HG02588 (cell line): Measurements from ENCODE around the gene PRDM10.

ENCODE experiments used
- ATAC-seq: cut with Tn5 transposase; IDR thresholded peaks from one replicate; pipeline ENCODE4 v1.9.1; 2021; ENCODE audit warnings: mild to moderate bottlenecking, moderate library complexity; ENCODE audit not compliant: unreplicated experiment

PRDM10 gene

DNA sequence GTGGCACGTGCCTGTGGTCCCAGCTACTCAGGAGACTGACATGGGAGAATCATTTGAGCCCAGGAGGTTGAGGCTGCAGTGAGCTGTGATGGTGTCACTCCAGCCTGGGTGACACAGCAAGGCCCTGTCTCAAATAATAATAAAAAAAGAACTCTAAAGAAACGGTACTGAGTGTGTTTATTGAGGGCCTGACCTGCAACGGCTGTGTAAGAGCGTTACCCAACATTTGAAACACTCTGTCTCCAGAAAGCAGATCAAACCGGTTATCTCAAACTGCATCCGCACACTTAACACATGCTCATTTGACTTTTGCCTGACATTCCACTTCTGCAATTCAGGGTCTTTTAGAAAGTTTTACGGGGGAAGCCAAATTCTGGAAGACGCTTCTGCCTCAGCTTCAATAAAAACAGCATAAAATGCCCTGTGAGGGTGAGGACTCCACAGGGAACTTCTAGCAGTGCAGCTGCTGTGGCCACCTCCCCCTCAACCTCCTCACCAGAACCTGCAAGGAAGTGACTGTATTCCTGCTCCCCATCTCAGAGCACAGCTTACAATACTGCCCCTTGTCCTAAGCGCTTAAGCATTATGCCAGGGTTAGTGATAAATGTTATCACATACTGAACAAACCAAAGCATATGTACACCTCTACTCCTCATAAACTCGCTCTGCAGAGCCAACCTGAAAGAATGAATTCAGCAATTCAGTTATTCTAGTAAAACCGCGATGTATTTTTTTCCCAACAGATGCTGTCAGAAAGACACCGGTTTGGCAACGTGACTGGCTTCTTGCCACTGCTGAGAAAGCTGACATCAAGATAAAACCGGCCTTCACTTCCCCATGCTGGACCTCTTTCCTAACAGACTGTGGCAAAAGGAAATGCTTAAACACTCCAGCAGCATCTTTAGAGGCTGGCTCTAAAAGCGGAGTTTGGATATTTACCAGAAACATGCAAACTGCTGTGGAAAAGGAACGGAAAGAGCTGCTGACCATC is 52.2 kb downstream of the PRDM10 start:
- ATAC-seq = no peak

DNA sequence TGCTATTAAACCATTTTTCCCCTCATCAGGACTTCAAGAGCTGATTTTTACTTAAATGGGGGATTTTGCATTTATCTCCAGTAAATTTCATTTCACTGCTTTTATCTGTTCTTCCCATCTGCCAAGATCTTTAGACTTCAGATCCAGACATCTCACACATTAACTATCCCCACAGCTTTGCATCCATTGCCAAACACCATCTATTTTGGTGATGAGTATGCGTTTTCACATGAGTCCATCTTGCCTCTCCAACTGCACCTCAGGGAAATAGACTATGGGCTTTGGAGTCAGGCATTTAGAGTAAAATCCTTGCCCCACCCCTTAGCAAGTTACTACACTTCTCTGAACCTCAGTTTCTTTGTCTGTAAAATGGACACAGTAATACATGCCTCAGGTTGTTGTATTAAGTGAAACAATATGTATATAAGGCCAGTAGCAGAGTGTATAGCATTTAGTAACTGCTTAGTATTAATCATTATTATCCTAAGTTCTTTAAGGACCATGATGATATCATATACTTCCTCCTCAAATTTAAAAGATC is 53.6 kb downstream of the PRDM10 start:
- no peak for ATAC-seq

DNA sequence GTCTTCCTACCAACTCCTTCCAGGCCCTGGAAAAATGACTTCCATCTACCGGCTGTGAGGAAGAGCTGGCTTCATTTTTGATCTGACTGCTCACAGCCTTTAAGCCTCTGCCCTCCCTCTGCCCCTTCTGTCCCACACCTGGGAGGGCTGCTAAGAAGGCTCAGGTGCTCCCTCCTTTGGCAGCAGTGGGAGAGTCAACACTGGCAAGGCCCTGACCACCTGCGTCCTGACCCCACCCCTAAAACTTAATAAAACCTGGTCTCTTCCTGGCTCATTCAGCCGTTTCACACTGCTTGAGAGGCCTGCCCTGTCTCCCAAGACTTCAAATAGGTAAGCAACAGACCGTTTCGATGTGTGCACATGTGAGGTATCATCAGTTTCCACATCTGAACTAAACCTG is 55.2 kb downstream of the PRDM10 start:
- no peak for ATAC-seq

DNA sequence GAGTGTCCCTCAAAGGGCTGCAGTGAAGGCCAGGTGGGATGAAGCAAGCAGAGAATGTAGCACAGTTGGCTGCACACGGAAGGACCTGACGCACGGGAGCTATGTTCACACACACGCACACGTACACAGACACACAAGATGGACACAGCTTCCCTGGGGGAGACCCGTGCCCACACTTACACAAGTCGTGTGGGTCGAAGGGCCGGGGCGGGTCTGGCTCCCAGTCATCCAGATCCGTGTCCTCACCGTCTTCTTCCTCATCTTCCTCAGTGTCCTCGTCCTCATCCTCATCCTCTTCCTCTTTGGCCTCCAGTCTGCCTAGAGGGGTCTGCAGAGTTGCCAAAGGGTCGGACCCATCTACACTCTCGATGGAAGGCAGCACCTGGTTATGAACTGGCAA is 55.7 kb downstream of the PRDM10 start:
- no peak for ATAC-seq

DNA sequence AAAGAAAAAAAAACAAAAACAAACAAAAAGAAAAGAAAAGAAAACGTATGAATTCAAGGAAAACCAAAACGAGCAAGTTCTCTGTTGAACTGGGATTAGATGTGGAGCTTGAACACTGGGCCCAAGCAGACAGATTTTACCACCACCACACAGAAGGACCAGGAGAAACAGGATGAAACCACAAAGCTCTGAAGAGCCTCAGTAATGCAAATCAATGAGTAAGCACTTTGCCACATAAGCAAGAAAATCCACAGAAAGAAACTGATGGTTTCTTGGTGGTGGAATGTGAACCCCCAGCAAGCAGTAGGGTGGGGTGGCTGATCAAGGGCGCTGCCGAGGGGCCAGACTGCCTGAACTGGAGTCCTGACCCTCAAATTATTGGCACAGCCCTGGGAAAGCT is 56.4 kb downstream of the PRDM10 start:
- no peak for ATAC-seq

DNA sequence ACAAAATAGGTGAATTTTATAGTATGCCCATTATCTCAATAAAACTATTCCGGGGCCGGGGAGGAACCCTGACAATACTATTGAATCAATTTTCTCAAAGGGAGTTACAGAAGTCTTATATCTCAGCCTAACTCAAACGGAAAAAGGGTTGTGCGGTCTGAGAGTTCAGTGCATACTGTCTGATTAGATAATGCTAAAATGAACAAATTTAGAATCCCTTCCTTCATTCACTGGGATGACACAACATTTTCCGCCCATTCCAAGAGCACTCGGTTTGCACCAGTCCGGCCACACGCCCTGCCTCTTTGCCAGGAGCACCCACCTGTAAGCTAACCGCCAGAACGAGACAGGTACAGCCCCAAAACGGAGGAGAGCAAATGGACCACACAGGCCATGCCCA is 57.3 kb downstream of the PRDM10 start:
- no peak for ATAC-seq

DNA sequence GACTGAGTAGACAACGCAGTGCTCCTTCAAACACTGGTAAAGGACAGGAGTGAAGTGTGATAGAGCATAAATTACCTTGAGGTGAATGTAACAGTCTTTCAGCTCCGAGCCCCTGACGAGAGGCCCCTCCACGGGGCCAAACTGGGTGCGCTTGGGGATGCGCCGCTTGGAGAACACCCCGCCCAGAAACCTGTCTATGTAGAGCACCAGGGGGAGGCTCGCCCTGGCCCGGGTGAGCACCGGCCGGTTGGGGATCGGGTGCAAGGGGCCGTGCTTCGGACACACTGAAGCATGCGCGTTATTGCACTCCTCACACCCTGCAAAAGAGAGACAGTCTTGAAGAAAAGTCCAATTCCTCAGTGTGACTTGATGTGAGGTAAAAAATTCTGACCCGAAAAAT is 57.9 kb downstream of the PRDM10 start:
- no peak for ATAC-seq

DNA sequence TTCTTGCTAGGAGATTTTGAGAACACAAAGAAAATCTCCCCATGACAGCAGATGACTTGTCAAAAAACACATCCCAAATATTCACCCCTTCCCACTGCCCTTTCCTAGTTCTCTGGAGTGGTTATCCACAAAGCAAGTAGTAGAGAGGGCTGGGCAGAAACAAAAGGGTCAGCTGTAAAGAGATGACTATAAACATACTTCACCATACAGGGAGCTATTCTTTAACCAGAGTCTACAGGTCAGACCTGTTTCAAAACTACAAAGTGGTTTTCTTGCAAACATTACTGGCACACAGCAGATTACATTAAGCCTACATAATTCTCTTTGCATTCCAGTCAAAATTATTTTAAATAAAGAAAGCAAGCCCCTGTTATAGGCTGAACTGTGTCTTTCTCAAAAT is 59.6 kb downstream of the PRDM10 start:
- ATAC-seq = no peak

DNA sequence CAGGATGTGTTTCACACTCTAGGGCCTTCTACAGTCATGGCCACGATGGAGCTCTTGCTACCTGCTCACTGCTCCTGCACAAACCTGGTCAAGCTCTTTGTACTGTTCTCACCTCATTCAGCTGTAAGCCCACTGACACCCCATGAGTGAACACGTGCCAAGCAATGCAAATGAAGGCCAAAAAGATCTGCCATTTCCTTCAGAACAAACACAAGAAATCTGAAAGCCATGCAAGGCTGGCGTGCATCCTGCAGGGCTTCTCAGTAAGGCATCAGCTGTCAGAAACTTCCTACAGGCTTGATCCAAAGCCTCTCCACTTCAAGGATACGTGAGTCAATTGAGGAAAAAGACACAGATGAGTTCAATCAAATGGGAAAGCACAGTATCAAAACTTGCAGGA is 63.1 kb downstream of the PRDM10 start:
- ATAC-seq = no peak

DNA sequence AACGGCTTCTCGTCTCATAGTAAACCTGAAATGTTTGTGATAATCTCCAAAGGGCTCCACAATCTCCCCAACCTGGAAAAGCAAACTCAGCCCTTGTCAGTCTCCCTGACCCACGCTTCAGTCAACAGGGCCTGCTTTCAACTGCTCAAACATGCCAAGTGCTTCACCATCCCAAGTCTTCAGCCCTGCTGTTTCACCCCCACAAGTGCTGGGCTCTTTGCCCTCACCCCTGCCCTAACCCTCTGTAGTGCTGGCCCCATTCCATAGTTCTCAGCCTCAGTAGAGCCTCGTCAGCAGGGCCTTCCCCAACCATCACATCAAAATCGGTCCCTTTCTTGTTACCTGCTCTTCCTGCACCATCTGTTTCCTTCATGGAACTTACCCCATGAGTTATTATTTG is 63.9 kb downstream of the PRDM10 start:
- no peak for ATAC-seq

DNA sequence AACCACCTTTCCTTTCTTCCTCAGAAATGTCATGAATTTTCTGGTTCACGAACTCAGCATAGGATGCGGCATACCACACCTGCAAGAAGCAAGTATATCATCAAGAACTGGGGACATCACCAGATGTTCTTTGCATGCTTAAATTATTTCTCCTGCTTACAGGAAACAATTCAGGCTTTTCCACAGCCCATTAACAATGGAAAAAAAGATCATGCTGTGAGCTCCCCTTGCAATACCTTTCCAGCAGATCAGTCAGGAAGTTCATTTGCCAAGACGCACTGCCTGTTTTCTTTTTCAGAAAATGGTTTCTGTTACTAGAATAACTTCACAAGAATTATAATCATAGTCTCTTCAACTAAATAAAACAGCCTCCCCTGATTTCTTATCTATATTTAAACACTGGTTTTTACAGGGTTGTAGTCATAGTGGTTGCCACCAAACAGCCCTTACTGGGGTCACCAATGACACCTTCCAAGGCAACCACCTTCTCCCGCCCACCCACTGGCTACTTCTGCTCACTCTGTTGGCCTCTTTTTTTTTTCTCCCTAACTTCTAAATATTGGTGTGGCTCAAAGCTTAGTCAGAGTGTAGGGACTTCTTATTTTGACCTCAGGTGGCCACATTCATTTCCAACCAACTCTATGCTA is 64.9 kb downstream of the PRDM10 start:
- ATAC-seq = no peak

DNA sequence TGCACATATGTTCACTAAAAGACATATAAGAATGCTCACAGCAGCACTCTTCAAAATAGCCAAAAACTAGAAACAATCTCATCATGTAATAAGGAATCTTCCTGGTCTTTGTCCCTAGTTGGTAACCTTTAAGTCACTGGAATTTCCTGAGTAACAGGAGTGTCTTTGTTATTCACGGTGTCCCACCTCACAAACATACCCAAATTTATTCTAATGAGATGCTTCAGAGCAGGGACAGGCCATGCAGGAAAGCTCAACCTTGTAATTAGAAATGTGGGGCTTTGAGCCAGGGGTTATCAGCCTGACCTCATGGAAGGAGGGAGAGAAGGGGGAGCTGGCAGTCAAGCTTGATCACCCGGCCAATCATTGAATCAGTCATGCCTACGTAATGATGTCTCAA is 66.9 kb downstream of the PRDM10 start:
- ATAC-seq = no peak

DNA sequence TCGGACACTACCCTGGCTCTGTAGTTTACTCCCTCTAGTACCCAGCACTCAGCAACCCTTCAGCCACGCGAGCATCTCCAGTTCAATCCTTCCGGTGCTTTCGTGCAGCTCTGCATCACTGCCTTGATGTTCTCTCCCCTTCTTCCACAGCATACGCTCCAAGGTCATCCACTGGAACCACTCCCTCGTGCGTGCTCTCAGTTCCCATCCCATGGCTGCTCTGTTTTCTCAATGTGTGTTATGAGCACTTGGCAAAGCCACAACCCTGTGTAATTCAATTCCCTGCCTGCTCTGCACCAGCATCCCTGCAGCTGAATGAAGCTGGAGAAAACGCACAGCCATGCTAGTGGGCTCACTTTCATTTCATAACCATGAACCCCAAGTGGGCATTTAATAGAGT is 68.7 kb downstream of the PRDM10 start:
- no peak for ATAC-seq

DNA sequence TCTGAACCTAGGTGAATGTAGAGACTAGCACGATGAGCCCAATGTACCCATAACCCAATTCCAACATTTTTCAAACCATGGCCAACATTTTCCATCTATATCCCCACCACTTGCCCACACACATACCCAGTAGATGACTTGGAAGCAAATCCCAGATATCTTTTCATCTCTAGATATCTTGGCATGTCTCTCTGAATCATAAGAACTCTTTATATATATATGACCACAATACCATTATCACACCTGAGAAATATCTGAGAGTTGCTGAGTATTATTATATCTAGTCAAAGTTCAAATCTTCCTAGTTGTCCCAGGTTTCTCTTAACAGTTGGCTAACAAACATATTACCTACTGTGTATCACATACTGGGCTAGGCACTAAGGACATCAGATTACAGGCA is 69.4 kb downstream of the PRDM10 start:
- ATAC-seq = no peak

DNA sequence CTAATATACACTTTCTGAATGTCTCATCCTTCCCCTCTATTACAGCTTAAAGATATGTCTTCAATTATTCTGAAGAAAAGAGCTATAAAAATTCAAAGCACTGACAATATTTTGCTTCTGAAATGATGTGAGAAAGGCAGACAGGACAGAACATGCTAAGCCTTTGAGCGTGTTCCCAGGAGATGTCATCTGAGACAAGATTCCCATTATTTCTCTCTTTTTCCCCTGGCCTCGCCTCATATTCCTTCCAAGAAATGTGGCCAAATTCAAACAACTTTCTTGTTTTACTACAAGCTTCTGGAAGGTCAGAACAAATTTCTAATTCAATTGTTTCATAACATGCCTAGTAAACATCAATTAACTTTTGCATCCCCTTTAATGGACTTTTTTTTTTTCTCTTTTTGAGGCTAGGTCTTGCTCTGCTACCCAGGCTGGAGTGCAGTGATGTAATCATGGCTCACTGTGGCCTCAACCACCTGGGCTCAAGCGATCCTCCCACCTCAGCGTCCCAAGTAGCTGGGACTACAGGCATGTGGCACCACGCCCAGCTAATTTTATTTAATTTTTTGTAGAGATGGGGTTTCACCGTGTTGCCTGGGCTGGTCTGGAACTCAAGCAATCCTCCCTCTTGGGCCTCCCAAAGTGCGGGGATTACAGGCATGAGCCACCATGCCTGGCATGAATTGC is 70.1 kb downstream of the PRDM10 start:
- ATAC-seq = no peak

DNA sequence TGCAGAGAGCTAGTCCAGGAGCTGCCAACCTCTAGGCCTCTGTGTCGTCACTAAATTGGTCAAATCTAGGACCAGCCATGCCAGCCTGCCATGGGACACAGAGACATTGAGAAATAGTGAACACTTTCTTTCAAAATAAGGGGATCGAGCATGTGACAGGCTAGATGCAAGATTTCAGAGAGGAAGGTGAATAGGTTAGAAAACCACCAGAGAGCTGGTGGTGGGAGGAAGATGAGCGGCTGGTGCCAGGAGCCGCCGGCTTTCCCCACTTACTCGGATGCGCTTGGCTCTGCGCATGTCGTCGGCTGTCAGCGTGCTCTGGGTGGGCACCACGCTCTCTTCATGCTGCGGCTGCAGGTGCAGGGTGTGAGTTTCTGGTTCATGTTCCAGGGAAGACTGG is 71.9 kb downstream of the PRDM10 start:
- no peak for ATAC-seq

DNA sequence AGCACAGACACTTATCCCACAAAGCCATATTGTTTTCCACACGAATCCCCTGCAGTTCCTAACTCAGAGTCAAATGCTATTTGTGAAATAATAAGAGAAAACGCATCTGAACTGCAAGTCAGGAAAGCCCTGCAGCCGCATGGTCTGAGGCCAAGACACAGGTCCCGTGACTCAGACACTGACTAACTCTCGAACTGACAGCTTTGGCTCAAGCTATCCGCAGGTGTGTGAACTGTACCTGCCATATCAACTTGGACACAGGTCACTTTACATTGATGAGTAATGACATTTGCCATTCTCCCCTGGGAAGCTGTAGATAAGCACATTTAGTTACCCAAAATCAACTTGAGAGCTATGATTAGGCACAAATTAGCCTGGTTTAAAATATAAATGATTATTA is 72.3 kb downstream of the PRDM10 start:
- no peak for ATAC-seq

DNA sequence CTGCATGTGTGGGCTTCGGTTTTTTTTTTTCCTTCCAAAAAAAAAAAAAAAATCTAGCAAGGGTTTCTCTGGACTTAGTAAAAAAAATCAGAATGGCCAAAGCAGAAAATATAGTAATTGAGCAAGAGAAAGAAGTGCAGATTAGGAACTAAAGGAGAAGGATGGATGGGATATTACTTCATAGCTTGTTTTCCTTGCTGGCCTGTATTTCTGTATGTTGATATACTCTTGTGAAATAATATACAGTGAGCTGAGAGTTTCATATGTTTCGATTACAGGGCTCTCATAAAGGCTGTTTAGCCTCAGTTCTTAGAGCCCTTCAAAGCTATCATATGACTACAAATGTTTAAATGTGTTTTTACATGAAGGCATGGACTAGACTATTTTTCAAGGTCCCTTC is 72.9 kb downstream of the PRDM10 start:
- no peak for ATAC-seq

DNA sequence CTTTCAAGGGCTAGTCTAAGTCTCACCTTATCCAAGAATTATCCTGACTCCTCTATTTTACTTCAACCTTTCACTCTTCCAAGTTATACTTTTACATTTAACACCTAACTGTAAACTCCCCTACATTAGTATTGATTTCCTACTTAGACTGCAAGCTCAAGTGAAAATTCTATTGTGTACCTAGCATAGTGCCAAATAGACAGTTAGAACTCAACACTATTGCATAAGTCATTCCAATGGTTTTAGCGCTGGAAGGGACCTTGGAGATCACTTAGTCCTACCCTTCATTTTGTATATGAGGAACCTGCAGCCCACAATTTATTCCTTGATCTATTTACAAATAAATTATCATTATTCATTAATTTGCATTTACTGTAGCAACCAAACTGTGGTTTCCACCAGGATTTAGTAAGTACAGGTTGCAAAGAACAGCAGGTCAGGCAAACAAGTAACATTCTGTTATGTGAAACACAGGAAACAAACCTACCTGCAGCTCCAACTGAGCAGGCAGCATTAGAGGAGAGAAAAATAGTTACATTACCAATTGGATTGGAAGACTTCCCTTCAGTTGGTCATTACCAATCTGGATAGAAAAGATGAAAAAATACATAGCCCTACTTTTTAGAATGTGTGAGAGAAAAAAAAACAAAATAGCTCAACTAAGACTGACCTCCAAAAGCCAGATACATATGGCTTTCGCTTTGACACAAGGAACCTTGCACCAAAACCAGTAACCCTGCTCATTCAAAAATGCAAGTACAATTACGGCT is 73.5 kb downstream of the PRDM10 start:
- no peak for ATAC-seq

DNA sequence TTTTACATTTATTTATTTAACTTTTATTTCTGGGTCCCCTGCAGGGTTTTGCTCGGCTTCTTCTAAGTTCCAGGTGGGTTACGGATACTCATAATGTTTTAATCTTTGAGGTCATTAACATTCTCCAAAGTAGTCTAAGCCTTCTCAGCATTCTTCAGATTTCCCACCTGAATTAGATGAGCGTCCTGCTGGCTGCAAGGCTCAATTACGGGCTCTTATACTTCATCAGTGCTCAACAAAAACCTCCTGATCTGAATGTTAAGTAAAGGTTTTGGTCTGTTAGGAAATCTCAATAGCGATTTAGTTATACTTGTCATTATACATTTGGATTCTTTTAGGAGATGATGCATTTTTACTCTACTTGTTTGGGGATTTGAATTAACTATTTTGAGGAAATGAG is 80.0 kb downstream of the PRDM10 start:
- no peak for ATAC-seq

DNA sequence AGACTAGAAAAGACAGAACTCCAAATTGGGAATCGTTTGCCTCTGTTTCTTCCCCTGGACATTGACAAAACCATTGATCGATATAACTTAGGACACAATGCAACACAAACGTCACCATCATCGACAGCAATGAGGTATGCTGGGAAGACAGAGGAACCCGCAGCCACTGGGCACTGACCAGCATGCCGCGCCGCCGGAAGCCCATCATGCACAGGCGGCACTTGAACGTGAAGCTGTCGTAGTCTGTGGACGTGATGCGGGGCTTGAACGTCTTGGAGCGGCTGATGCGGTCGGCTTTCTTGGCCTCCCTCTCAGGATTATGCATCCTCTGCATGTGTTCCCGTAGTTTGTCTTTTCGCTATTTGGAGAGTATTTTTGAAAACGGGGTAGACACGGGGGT is 84.3 kb downstream of the PRDM10 start:
- ATAC-seq = no peak
